Type B pancreatic cell (in vitro differentiated cells): ENCODE measurements around the gene COL4A4. TPM values are rescaled to one million over a fixed set of nuclear protein-coding genes. Genes with fewer than 3 reads are reported as not detected.

ENCODE experiments used
- DNase-seq: peaks from one replicate; pipeline ENCODE4 v3.0.0; 2021; ENCODE audit warnings: mixed read lengths; ENCODE audit not compliant: unreplicated experiment; ENCODE audit errors: extremely low spot score
- H3K27ac Mint-ChIP-seq: 2 replicates; pipeline ENCODE4 v1.8.0; 2021; ENCODE audit warnings: mild to moderate bottlenecking, mixed read lengths
- H3K27me3 Mint-ChIP-seq: 2 replicates; pipeline ENCODE4 v1.8.0; 2021; ENCODE audit warnings: mixed read lengths
- H3K36me3 Mint-ChIP-seq: 2 replicates; pipeline ENCODE4 v1.8.0; 2021; ENCODE audit warnings: mixed read lengths
- H3K4me1 Mint-ChIP-seq: one replicate; pipeline ENCODE4 v1.8.0; 2021; ENCODE audit warnings: mixed read lengths; ENCODE audit not compliant: unreplicated experiment
- H3K4me3 Mint-ChIP-seq: 2 replicates; pipeline ENCODE4 v1.8.0; 2021; ENCODE audit warnings: mild to moderate bottlenecking, mixed read lengths
- H3K9me3 Mint-ChIP-seq: 2 replicates; pipeline ENCODE4 v1.8.0; 2021; ENCODE audit warnings: mixed read lengths
- CTCF ChIP-seq: fragments of 200-600 bp; sonication (generic); conservative IDR thresholded peaks from 2 replicates; pipeline ENCODE4 v1.5.0; 2021; ENCODE audit warnings: antibody characterized with exemption, mild to moderate bottlenecking
- total RNA-seq: library from RNA; stranded (reverse); gene quantifications from 2 replicates; pipeline ENCODE4 v1.2.1, GENCODE V29; 2021; ENCODE audit warnings: low replicate concordance

The COL4A4 gene
- total RNA-seq, 1 donor from 2014 or later = 1.1 TPM

GRCh38 chr2:227106845-227107759, 56.9 kb downstream of the COL4A4 start:
- Mint-ChIP-seq H3K9me3 (no peaks in the 10 kb centered on the region), H3K27me3 (no peaks in the 10 kb centered on the region), H3K4me1 (peaks cover 7% of the 10 kb centered on the region), H3K4me3 (no peak overlapping the region), H3K27ac (no peak overlapping the region), H3K36me3 (no peaks in the 10 kb centered on the region)
- DNase-seq = no peak
- peak; percentile 86 for TF ChIP-seq CTCF

- H3K9me3 Mint-ChIP-seq = no peaks in the 10 kb centered on the region
- DNase-seq = no peak
- no peaks in the 10 kb centered on the region for H3K36me3 Mint-ChIP-seq
- no peaks in the 10 kb centered on the region for H3K27me3 Mint-ChIP-seq
- peaks cover 7% of the 10 kb centered on the region for H3K4me1 Mint-ChIP-seq
- TF ChIP-seq CTCF = no peak
- H3K4me3 Mint-ChIP-seq = no peak overlapping the region
- H3K27ac Mint-ChIP-seq = no peak overlapping the region
Observed at GRCh38 chr2:227103583-227103982, 60.4 kb downstream of the COL4A4 start.

- no peaks in the 10 kb centered on the region for H3K36me3 Mint-ChIP-seq
- H3K9me3 Mint-ChIP-seq = no peaks in the 10 kb centered on the region
- H3K27me3 Mint-ChIP-seq = no peaks in the 10 kb centered on the region
- no peak for TF ChIP-seq CTCF
- no peak overlapping the region for H3K4me3 Mint-ChIP-seq
- no peak for DNase-seq
- no peaks in the 10 kb centered on the region for H3K4me1 Mint-ChIP-seq
- H3K27ac Mint-ChIP-seq = no peak overlapping the region
Observed at GRCh38 chr2:227099340-227099739, 64.7 kb downstream of the COL4A4 start.

- no peaks in the 10 kb centered on the region for H3K9me3 Mint-ChIP-seq
- no peak for TF ChIP-seq CTCF
- no peaks in the 10 kb centered on the region for H3K36me3 Mint-ChIP-seq
- no peaks in the 10 kb centered on the region for H3K4me1 Mint-ChIP-seq
- no peaks in the 10 kb centered on the region for H3K27me3 Mint-ChIP-seq
- no peak overlapping the region for H3K27ac Mint-ChIP-seq
- DNase-seq = no peak
- H3K4me3 Mint-ChIP-seq = no peak overlapping the region
Observed at GRCh38 chr2:227098162-227098515, 65.9 kb downstream of the COL4A4 start.

GRCh38 chr2:227097495-227098161, 66.4 kb downstream of the COL4A4 start:
- H3K27ac Mint-ChIP-seq = no peak overlapping the region
- no peak overlapping the region for H3K4me3 Mint-ChIP-seq
- no peaks in the 10 kb centered on the region for H3K36me3 Mint-ChIP-seq
- no peaks in the 10 kb centered on the region for H3K9me3 Mint-ChIP-seq
- DNase-seq = no peak
- no peaks in the 10 kb centered on the region for H3K27me3 Mint-ChIP-seq
- TF ChIP-seq CTCF = no peak
- H3K4me1 Mint-ChIP-seq = no peaks in the 10 kb centered on the region
